Ectodermal cell (in vitro differentiated cells): ENCODE results near the gene RFX2.

Source experiments
- H3K27ac ChIP-seq: 2 replicates; pipeline ENCODE4 v1.7.0; 2013; ENCODE audit warnings: mild to moderate bottlenecking, low read depth, low read length; ENCODE audit not compliant: insufficient read depth, poor library complexity, severe bottlenecking
- H3K27me3 ChIP-seq: 2 replicates; pipeline ENCODE4 v1.7.0; 2013; ENCODE audit warnings: mild to moderate bottlenecking, low read length; ENCODE audit not compliant: insufficient read depth, control insufficient read depth, poor library complexity, severe bottlenecking
- H3K36me3 ChIP-seq: one replicate; pipeline ENCODE4 v1.7.0; 2013; ENCODE audit warnings: low read length; ENCODE audit not compliant: control insufficient read depth, insufficient read depth
- H3K4me1 ChIP-seq: one replicate; pipeline ENCODE4 v1.7.0; 2013; ENCODE audit warnings: low read length; ENCODE audit not compliant: control insufficient read depth, insufficient read depth
- H3K4me3 ChIP-seq: 2 replicates; pipeline ENCODE4 v1.7.0; 2013; ENCODE audit warnings: low read depth, low read length, control low read depth; ENCODE audit not compliant: insufficient read depth
- H3K9me3 ChIP-seq: 2 replicates; pipeline ENCODE4 v1.7.0; 2013; ENCODE audit warnings: mild to moderate bottlenecking, low read length, moderate library complexity; ENCODE audit not compliant: control insufficient read depth
- whole genome bisulfite sequencing, 2 experiments: methylation state at CpG; one replicate each; pipeline ENCODE4 v1.1.7; 2013; ENCODE audit warnings: missing lambda C conversion rate in 2 of 2; 5-methylcytosine and 5-hydroxymethylcytosine counted together

Gene RFX2

GRCh38 chr19:6002591-6002990, 107.7 kb downstream of the RFX2 start:
- no peak overlapping the region for H3K4me3 ChIP-seq

GRCh38 chr19:6000228-6000847, 110.0 kb downstream of the RFX2 start:
- WGBS, 2 experiments, result 95 to 96% methylated on average over 7 of the region's 7 CpGs
- no peak overlapping the region for H3K4me3 ChIP-seq
- H3K9me3 ChIP-seq, result no peaks in the 10 kb centered on the region
- no peaks in the 10 kb centered on the region for H3K36me3 ChIP-seq
- H3K27ac ChIP-seq, result no peak overlapping the region
- H3K27me3 ChIP-seq, result no peaks in the 10 kb centered on the region
- no peaks in the 10 kb centered on the region for H3K4me1 ChIP-seq

More at GRCh38 chr19:6002591-6002990, 107.7 kb downstream of the RFX2 start:
- 93% methylated on average over 26 of the region's 26 CpGs for WGBS, 2 experiments
- H3K4me1 ChIP-seq, result no peaks in the 10 kb centered on the region
- no peak overlapping the region for H3K27ac ChIP-seq
- H3K9me3 ChIP-seq, result no peaks in the 10 kb centered on the region
- no peaks in the 10 kb centered on the region for H3K27me3 ChIP-seq
- H3K36me3 ChIP-seq, result no peaks in the 10 kb centered on the region

GRCh38 chr19:5999693-6000092, 110.6 kb downstream of the RFX2 start:
- Histone ChIP-seq H3K4me1 (no peaks in the 10 kb centered on the region), H3K27me3 (no peaks in the 10 kb centered on the region), H3K4me3 (no peak overlapping the region), H3K27ac (no peak overlapping the region), H3K36me3 (no peaks in the 10 kb centered on the region), H3K9me3 (no peaks in the 10 kb centered on the region)
- 96 to 97% methylated on average over 6 of the region's 6 CpGs for WGBS, 2 experiments

- no peaks in the 10 kb centered on the region for H3K36me3 ChIP-seq
- 76 to 81% methylated on average over 17 of the region's 17 CpGs for WGBS, 2 experiments
- no peaks in the 10 kb centered on the region for H3K27me3 ChIP-seq
- no peak overlapping the region for H3K4me3 ChIP-seq
- H3K9me3 ChIP-seq, result no peaks in the 10 kb centered on the region
- no peak overlapping the region for H3K27ac ChIP-seq
- no peaks in the 10 kb centered on the region for H3K4me1 ChIP-seq
Observed at GRCh38 chr19:5997371-5997770, 112.9 kb downstream of the RFX2 start.

- 95 to 96% methylated on average over 37 of the region's 37 CpGs for WGBS, 2 experiments
- H3K27ac ChIP-seq, result no peak overlapping the region
- no peaks in the 10 kb centered on the region for H3K27me3 ChIP-seq
- no peaks in the 10 kb centered on the region for H3K36me3 ChIP-seq
- no peaks in the 10 kb centered on the region for H3K4me1 ChIP-seq
- no peak overlapping the region for H3K4me3 ChIP-seq
- no peaks in the 10 kb centered on the region for H3K9me3 ChIP-seq
Observed at GRCh38 chr19:5996623-5997320, 113.5 kb downstream of the RFX2 start.

- no peaks in the 10 kb centered on the region for H3K4me1 ChIP-seq
- no peak overlapping the region for H3K4me3 ChIP-seq
- H3K9me3 ChIP-seq, result no peaks in the 10 kb centered on the region
- 96% methylated on average over 26 of the region's 26 CpGs for WGBS, 2 experiments
- no peaks in the 10 kb centered on the region for H3K36me3 ChIP-seq
- no peaks in the 10 kb centered on the region for H3K27me3 ChIP-seq
- H3K27ac ChIP-seq, result no peak overlapping the region
Observed at GRCh38 chr19:5996102-5996501, 114.2 kb downstream of the RFX2 start.

GRCh38 chr19:5995606-5996005, 114.7 kb downstream of the RFX2 start:
- no peaks in the 10 kb centered on the region for H3K9me3 ChIP-seq
- 94 to 95% methylated on average over 16 of the region's 16 CpGs for WGBS, 2 experiments
- H3K27ac ChIP-seq, result no peak overlapping the region
- no peak overlapping the region for H3K4me3 ChIP-seq
- no peaks in the 10 kb centered on the region for H3K4me1 ChIP-seq
- H3K27me3 ChIP-seq, result no peaks in the 10 kb centered on the region
- no peaks in the 10 kb centered on the region for H3K36me3 ChIP-seq

GRCh38 chr19:5994405-5995165, 115.7 kb downstream of the RFX2 start:
- no peaks in the 10 kb centered on the region for H3K9me3 ChIP-seq
- WGBS, 2 experiments, result 94% methylated on average over 29 of the region's 29 CpGs
- H3K4me1 ChIP-seq, result no peaks in the 10 kb centered on the region
- H3K36me3 ChIP-seq, result no peaks in the 10 kb centered on the region
- H3K4me3 ChIP-seq, result no peak overlapping the region
- no peak overlapping the region for H3K27ac ChIP-seq
- H3K27me3 ChIP-seq, result no peaks in the 10 kb centered on the region

- no peaks in the 10 kb centered on the region for H3K4me1 ChIP-seq
- no peaks in the 10 kb centered on the region for H3K9me3 ChIP-seq
- 90% methylated on average over 30 of the region's 30 CpGs for WGBS, 2 experiments
- H3K27me3 ChIP-seq, result no peaks in the 10 kb centered on the region
- H3K27ac ChIP-seq, result no peak overlapping the region
- no peak overlapping the region for H3K4me3 ChIP-seq
- no peaks in the 10 kb centered on the region for H3K36me3 ChIP-seq
Observed at GRCh38 chr19:5993648-5994358, 116.5 kb downstream of the RFX2 start.

- Histone ChIP-seq H3K4me1 (no peaks in the 10 kb centered on the region), H3K4me3 (no peak overlapping the region), H3K27me3 (no peaks in the 10 kb centered on the region), H3K9me3 (no peaks in the 10 kb centered on the region), H3K36me3 (no peaks in the 10 kb centered on the region), H3K27ac (no peak overlapping the region)
- WGBS, 2 experiments, result 93 to 94% methylated on average over 13 of the region's 13 CpGs
Observed at GRCh38 chr19:5993201-5993600, 117.1 kb downstream of the RFX2 start.
